HG03565 (cell line): ENCODE data around the gene TRAM2.

Source experiments
- ATAC-seq: cut with Tn5 transposase; IDR thresholded peaks from one replicate; pipeline ENCODE4 v1.9.1; 2021; ENCODE audit warnings: mild to moderate bottlenecking, moderate library complexity; ENCODE audit not compliant: unreplicated experiment

The TRAM2 gene

GRCh38 chr6:52571099-52571755 is 5.6 kb downstream of the TRAM2 start:
- ATAC-seq = no peak

- no peak for ATAC-seq
Measured at GRCh38 chr6:52570291-52570700, 6.6 kb downstream of the TRAM2 start.

DNA sequence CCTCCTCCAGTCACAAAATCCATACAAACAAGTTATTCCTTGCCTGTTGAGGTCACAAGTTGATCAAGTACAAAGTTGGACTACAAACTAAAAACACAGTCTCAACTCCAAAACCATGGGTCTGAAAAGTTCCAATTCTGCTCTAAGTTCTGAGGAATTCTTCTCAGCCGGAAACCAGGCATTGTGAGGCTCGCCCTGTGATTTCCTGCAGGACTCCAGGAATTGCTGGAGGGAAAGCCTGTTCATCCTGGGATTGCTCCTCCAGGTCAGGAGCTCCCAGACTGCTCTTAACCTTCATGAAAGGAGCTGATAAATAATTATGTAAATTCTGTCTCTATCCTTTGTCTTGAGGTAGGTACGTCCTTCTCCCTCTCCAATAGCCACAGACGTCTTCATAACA is 8.5 kb downstream of the TRAM2 start:
- ATAC-seq = no peak

GRCh38 chr6:52566853-52567279 is 10.0 kb downstream of the TRAM2 start:
- no peak for ATAC-seq

- no peak for ATAC-seq
Measured at GRCh38 chr6:52566201-52566600, 10.7 kb downstream of the TRAM2 start.

GRCh38 chr6:52564856-52565255 is 12.0 kb downstream of the TRAM2 start:
- ATAC-seq = no peak

DNA sequence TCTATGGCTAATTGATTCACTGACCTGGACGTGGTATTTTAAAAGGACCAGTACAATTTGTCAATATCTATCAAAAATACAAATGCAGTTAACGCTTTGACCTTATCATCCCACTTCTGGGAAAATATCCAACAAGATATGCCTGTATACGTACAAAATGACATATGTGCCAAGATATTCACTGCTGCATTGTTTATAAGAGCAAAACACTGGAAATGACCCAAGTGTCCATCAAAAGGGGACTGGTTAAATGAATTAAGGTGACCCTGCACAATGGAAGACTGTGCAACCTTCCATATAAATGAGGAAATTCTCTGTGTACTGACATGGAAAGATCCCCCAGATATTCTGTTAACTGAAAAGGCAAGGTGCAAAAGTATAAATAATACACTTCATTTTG is 13.9 kb downstream of the TRAM2 start:
- ATAC-seq = no peak

- no peak for ATAC-seq
Measured at GRCh38 chr6:52560462-52560861, 16.4 kb downstream of the TRAM2 start.

DNA sequence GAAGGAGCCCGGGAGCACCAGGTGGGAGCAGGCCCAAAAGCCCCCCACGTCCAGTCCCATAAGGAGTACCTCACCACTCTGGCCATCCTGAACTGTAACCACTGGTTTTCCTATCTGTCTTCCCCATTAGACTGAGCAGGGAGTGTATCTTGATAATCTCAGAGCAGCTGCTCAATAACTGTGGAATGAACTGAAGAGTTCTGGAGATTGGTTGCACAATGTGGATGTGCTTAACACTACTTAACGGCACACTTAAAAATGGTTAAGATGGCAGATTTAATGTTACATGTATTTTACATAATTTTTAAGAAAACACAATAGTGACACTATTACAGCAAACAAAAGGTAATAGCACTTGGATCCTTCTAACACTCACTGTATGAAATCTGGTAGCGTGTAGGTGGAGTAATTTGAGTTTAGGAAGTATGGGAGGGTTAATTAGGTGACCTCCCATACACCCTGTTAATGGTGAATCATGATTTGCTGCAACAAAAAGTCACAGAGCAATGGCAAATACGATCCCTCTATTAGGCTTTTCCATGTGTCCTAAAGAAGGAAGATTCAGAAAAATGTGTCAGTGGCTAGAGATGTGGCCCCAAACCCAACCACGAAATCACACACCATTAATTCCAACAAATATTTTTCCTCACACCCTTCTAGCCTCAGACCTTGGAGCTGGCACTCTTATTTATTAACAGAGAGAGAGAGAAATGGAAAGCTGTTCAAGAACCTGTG is 18.4 kb downstream of the TRAM2 start:
- ATAC-seq = no peak

DNA sequence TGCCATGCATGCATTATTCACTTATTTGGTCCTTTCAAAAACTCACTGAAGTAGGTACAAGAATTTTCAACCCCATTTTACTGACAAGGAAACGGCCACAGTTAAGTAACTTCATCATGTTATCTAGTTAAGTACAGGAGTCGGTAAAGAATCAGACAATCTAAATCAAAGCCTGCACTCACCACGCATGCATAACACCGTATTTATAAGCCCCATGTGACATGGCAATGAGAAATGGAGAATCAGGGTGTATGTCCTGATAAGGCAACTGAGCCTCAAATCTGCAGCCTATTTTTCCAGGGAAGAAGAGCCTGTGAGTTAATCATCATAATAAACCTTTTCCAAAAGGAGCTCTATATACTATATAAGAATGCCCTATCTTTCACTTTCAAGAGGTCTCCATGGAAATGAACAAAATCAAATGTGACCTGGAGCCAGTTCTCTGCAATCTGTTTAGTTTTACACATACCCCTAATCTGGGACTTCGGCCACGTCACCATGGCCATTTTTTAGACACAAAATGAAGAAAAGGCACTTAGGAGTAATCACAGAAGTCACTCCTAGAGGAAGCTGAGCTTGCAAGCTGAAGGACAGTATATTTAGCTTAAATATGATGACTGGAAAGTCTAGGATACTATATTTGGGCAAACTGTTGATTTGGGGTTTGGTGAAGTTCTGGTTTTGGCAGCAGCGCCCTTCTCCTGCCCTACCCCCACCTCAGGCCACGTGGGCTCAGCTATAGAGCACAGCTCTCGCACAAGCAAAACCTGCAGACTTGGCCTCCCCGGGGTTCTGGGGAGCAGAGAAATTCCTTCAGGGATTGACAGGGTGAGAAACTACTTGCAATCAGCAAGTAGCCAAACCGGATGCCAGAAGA is 19.2 kb downstream of the TRAM2 start:
- no peak for ATAC-seq

DNA sequence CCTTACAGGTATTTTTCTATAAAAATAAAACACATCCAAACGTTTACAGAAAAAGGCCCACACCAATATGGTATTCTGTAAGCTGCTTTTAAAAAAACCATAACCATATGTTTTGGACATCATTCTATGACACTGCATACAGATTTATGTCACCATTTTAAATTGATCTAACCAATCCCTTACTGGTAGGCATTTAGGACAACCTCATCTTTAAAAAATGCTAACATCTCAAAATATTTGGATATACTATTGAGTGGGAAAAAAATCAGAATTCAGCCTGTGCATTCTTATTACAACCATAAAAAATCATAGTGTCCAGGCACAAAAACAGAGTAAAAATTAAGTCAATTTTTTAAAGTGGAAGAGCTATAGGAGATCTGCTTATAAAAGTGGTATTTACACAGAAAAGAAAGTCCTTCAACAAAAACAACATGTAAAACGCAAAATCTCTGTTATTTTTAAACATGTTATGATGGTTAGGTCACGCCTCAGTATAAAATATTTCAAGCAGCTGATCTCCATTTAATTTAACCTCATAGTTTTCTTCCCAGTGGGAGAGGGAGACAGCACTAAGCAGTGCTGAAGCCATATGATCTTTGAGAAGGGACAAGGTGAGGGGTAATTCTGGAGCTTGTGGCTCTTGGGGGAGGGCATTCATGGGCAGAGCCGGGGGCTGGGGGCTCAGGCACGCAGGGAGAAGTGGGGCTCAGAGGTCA is 21.2 kb downstream of the TRAM2 start:
- no peak for ATAC-seq

DNA sequence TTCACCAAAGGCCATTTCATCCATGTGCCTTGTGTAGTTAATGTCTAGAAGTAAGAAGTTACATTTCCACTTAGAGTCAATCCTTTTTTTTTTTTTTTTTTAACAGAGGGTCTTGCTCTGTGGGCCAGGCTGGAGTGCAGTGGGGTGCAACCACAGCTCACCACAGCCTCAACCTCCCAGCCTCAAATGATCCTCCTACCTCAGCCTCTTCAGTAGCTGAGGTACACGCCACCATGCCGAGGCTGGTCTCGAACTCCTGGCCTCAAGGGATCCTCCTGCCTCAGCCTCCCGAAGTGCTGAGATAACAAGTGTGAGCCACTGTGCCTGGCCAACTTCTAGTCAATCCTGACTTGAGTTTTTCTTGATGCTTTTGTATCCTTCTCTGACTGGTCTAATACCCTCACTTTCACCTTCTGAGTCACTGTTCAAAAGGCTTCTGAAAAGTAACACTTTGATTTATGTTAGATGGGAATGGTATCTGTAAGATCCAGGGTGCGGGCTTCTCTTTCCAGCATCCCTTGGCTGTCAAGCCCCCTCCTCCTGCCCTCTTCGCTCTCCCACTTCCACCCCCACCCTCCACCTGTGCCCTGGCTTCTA is 22.1 kb downstream of the TRAM2 start:
- no peak for ATAC-seq

DNA sequence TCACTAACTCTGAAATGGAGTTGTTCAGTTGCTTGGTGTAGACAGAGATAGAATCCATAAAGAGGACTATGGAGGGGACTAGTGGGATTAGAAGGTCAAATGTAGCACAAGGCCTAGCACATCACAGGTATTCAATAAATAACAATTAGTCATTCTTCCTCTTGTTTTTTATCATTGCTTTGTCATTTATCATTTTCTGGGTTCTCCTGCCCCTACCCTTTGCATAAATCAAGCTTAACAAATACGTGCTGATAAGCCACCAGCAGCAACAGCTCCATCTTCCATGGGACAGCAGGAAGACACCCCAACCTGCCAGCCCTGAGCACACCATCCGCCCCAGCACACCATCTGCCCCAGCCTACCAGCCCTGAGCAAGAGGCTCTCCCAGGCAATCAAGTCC is 23.1 kb downstream of the TRAM2 start:
- ATAC-seq = no peak

DNA sequence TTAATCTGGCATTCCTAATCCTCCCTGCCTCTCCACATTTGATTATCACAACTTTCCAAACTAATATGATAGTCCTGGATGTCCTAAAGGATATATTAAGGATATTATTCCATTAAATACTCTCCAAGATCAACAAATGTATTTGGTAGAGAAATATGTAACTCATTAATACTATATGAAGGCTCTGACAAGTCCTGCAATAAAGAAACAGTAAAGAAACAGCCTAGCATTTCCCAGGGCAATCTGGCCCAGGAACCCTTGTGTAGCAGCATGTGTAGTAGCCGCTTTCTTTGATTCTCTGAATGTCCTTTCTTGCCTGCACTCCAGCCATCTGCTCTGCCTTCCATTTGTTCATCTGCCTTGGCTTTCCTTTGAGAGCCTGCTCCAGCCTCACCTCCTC is 23.7 kb downstream of the TRAM2 start:
- no peak for ATAC-seq

GRCh38 chr6:52552278-52552643 is 24.6 kb downstream of the TRAM2 start:
- ATAC-seq = peak; percentile 92

- ATAC-seq = no peak
Measured at GRCh38 chr6:52551483-52552277, 25.2 kb downstream of the TRAM2 start.

GRCh38 chr6:52550870-52551269 is 26.0 kb downstream of the TRAM2 start:
- ATAC-seq = no peak

- no peak for ATAC-seq
Measured at GRCh38 chr6:52550014-52550575, 26.8 kb downstream of the TRAM2 start.

DNA sequence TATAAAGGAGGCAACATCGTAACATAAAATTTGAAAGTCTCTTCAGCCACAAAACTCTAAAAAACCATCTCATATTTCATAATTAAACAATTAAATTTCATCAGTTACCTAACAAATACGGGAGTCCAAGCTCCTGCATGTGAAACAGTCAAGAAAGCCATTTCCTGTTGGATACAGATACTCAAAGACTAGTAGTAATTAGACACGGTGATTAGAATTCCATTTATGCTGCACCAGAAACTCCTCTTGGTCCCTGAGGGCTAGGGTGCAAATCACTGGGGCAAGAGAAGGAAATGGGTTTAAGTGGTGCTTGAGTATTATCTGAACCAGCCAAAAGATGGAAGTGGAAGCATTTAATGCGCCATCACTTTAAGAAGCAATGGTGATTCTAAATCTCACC is 27.4 kb downstream of the TRAM2 start:
- ATAC-seq = no peak

GRCh38 chr6:52548999-52549398 is 27.9 kb downstream of the TRAM2 start:
- ATAC-seq = no peak
